Measurements from ENCODE around the gene MYH9. TPM values are rescaled to one million over a fixed set of nuclear protein-coding genes. Genes with fewer than 3 reads are reported as not detected.
"Not testable (repeated sequence)": the region's sequence is repeated elsewhere in the genome, so short reads cannot be mapped to it uniquely, and the experiment has no call there.

Gene MYH9
- polyA plus RNA-seq, 1 experiment = 338 TPM

- no peak for TF ChIP-seq CTCF (IDR thresholded peaks at IDR 0.05; ENCODE audit: low read depth, low read length)
- CTCF ChIA-PET = no interaction called here
- Histone ChIP-seq H3K9me3 (ENCODE audit: control insufficient read depth, insufficient read depth, low read length) (no peaks in the 10 kb centered on the region), H3K27me3 (ENCODE audit: control insufficient read depth, insufficient read depth, low read length) (no peaks in the 10 kb centered on the region), H3K27ac (ENCODE audit: low read depth, low read length) (no peak overlapping the region), H3K4me3 (ENCODE audit: low read depth, low read length) (no peak overlapping the region)
- POLR2A ChIA-PET = interaction anchor here (0.8 kb wide), 1 partner anchor 13 kb away, joined by 3 read pairs; no protein-coding TSS in a partner anchor
- DNase-seq (ENCODE audit: low read depth, low spot score) = no peak
These were observed 44.2 kb upstream of the MYH9 start for GRCh38 chr22:36431977-36432376.

GRCh38 chr22:36430863-36431262 lies 43.1 kb upstream of the MYH9 start:
- no peak for DNase-seq (ENCODE audit: low read depth, low spot score)
- ChIA-PET CTCF (interaction anchor here (1.0 to 1.2 kb wide), 2 partner anchors 34 to 40 kb away, joined by 3 to 6 read pairs; no protein-coding TSS in a partner anchor), POLR2A (no interaction called here)
- Histone ChIP-seq H3K4me3 (ENCODE audit: low read depth, low read length) (no peak overlapping the region), H3K27me3 (ENCODE audit: control insufficient read depth, insufficient read depth, low read length) (no peaks in the 10 kb centered on the region), H3K27ac (ENCODE audit: low read depth, low read length) (no peak overlapping the region), H3K9me3 (ENCODE audit: control insufficient read depth, insufficient read depth, low read length) (no peaks in the 10 kb centered on the region)
- TF ChIP-seq CTCF (IDR thresholded peaks at IDR 0.05; ENCODE audit: low read depth, low read length) = no peak

- H3K9me3 ChIP-seq (ENCODE audit: control insufficient read depth, insufficient read depth, low read length); DNase-seq (ENCODE audit: low read depth, low spot score); H3K4me3 ChIP-seq (ENCODE audit: low read depth, low read length); H3K27me3 ChIP-seq (ENCODE audit: control insufficient read depth, insufficient read depth, low read length); CTCF ChIA-PET; H3K27ac ChIP-seq (ENCODE audit: low read depth, low read length): not testable (repeated sequence)
- POLR2A ChIA-PET = interaction anchor here (0.7 kb wide), 2 partner anchors 27 to 73 kb away, joined by 7 to 18 read pairs; no protein-coding TSS in a partner anchor
These were observed 40.2 kb upstream of the MYH9 start for GRCh38 chr22:36427952-36428351.

- DNase-seq (ENCODE audit: low read depth, low spot score) = no peak
- H3K4me3 ChIP-seq (ENCODE audit: low read depth, low read length) = no peak overlapping the region
- H3K27me3 ChIP-seq (ENCODE audit: control insufficient read depth, insufficient read depth, low read length) = no peaks in the 10 kb centered on the region
- TF ChIP-seq CTCF (IDR thresholded peaks at IDR 0.05; ENCODE audit: low read depth, low read length) = peak; percentile 23
- ChIA-PET CTCF (interaction anchor here (1.3 kb wide), 1 partner anchor 44 kb away, joined by 6 read pairs; no protein-coding TSS in a partner anchor), POLR2A (interaction anchor here (0.6 to 1.9 kb wide), 4 partner anchors 38 to 368 kb away, joined by 3 to 8 read pairs (median 6); partner anchors contain the start of gene MYH9)
- H3K9me3 ChIP-seq (ENCODE audit: control insufficient read depth, insufficient read depth, low read length) = no peaks in the 10 kb centered on the region
- H3K27ac ChIP-seq (ENCODE audit: low read depth, low read length) = peak overlapping the region; percentile 52
These were observed 38.3 kb upstream of the MYH9 start for GRCh38 chr22:36425977-36426523.

GRCh38 chr22:36424901-36425579 lies 37.3 kb upstream of the MYH9 start:
- Histone ChIP-seq H3K4me3 (ENCODE audit: low read depth, low read length) (no peak overlapping the region), H3K27ac (ENCODE audit: low read depth, low read length) (peak overlapping the region; percentile 11), H3K27me3 (ENCODE audit: control insufficient read depth, insufficient read depth, low read length) (no peaks in the 10 kb centered on the region), H3K9me3 (ENCODE audit: control insufficient read depth, insufficient read depth, low read length) (no peaks in the 10 kb centered on the region)
- no peak for TF ChIP-seq CTCF (IDR thresholded peaks at IDR 0.05; ENCODE audit: low read depth, low read length)
- CTCF ChIA-PET = interaction anchor here (1.3 kb wide), 1 partner anchor 45 kb away, joined by 5 read pairs; no protein-coding TSS in a partner anchor
- POLR2A ChIA-PET = interaction anchor here (1.9 kb wide), 1 partner anchor 37 kb away, joined by 8 read pairs; the partner anchor contains the start of gene MYH9
- DNase-seq (ENCODE audit: low read depth, low spot score) = no peak

- DNase-seq (ENCODE audit: low read depth, low spot score); H3K4me3 ChIP-seq (ENCODE audit: low read depth, low read length); H3K9me3 ChIP-seq (ENCODE audit: control insufficient read depth, insufficient read depth, low read length); H3K27me3 ChIP-seq (ENCODE audit: control insufficient read depth, insufficient read depth, low read length): not testable (repeated sequence)
- ChIA-PET CTCF (interaction anchor here (1.3 kb wide), 1 partner anchor 46 kb away, joined by 5 read pairs; no protein-coding TSS in a partner anchor), POLR2A (interaction anchor here (0.5 to 1.2 kb wide), 9 partner anchors 13 to 1183 kb away, joined by 3 to 8 read pairs (median 3); partner anchors contain the start of gene MYH9)
- H3K27ac ChIP-seq (ENCODE audit: low read depth, low read length) = peak overlapping the region; percentile 11
These were observed 36.7 kb upstream of the MYH9 start for GRCh38 chr22:36424466-36424865.

All from AG04450 (cell line).